ENCODE results near the gene ATP1A1.

ATP1A1 gene

DNA sequence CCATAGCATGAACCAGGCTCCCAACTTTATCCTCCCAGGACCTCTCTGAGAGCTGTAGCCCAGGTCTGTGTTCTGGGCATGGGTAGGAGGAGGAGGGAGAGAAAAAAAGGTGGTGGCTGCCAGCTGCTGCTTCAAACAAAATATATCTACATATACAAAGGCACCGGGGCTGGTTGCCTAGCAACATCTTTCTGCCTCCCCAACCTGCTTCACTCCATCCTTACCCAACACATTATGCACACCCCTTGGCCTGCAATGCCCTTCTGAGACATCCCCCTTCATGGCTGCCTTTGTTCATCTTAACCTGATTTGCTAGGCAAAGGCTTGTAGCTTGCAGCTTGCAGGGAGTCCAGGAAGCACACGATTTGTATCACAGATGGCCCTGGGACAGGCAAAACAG, 27.2 kb upstream of the ATP1A1 start:
- peak; percentile 54 for DNase-seq

DNA sequence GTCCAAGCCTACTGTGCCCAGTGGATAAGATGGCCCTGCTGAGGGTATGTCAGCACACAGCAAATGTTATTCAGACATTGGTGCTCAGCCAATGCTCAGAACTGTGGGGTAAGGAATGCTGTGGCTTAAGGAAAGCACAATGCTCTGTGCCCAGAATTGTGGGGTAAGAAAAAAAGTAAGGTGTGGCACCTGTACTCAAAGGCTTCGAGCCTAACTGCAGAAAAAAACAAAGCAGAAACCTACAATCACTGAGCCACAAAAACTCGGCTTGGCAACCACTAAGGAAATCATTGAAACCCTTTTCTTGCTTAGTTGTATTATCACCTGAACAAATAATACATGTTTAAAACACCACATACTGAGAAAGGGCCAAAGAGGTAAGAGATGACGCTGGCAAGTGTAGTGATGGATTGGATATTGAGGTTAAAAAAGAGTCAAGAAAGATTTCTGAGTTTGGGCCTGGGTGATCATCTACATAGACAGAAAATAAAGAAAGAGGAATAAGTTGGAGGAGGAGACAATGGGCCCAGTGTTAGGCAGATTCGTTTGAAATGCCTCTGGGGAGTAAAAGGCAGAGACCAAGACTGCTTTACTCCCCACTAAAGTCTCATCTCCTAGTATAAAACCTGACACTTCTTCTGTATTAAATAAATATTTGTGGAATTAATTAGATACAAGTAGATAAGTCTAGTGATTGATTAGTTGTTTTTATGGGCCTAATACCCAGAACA, 25.9 kb upstream of the ATP1A1 start:
- no peak for DNase-seq

DNA sequence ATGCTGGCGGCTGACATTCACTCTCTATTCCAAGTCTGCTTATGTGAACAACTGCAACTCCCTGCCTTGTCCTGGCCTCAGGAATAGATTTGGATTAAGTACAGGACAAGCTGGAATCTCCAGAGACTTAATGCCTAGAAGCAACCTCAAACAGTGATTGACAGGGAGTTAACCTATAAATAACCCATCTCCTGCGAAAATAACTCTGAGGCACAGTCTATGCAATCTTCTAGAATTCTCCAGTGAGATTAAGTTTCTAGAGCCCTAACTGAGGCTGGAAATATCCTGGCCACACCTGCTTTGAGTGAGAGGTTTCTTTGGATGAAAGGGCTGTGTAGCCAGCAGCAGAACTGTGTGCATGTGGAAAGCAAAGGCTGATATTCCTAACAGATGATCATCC, 25.3 kb upstream of the ATP1A1 start:
- DNase-seq, result no peak

DNA sequence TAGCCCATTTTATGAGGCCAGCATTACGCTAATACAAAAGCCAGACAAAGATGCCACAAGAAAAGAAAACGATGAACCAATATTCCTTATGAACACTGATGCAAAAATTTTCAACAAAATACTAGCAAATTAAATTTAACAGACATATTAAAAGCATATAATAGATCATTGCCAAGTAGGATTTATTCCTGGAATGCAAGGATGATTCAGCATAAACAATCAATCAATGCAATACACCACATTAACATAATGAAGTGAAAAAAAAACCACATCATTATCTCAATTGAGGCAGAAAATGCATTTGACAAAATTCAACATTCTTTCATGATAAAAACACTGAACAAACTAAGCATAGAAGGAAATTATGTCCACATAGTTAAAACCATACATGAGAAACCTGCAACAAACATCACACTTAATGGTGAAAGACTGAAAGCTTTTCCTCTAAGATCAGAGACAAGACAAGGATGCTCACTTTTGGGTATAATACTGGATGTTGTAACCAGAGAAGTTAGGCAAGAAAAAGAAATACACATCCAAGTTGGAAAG, 22.9 kb upstream of the ATP1A1 start:
- no peak for DNase-seq

DNA sequence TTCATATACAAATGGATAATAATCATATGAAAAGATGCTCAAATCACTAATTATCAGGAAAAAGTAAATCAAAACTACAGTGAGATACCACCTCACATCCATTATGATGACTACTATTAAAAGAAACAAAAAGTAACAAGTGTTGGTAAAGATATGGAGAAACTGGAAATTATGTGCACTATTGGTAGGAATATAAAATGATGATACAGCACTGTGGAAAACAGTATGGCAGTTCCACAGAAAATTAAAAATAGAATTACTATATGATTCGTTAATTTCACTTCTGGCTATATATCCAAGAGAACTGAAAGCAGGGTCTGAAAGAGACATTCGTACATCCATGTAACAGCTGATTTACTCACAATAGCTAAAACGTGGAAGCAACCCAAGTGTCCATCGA, 21.1 kb upstream of the ATP1A1 start:
- no peak for DNase-seq

DNA sequence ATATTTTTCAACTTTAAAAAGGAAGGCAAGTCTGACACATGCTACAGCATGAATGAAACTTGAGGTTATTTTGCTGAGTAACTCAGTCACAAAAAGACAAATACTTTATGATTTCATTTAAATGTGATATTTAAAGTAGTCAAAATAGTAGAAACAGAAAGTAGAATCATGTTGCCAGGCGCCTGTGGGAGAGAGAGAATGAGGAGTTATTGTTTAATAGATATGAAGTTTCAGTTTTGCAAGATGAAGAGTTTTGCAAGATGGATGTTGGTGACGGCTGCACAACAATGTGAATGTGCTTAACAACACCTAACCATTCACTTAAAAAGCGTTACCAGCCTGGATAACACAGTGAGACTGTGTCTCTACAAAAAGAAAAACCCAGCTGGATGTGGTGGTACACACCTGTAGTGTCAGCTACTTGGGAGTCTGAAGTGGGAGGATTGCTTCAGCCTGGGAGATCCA, 20.7 kb upstream of the ATP1A1 start:
- no peak for DNase-seq

DNA sequence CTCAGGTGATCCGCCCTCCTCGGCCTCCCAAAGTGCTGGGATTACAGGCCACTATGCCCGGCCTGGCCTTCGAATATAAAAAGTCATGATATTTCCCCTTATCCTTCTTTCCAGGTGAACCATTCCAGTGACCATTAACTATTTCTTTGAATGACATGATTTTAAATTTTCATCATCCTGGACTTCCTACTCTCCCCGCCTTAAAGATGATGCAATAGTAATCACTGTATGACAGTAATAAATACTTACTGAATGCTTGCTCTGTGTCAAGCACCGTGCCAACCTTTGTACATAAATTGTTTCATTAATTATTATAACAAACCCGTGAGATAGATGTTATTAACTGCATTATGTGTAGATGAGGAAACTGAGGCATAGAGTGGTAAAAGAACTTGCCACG, 19.9 kb upstream of the ATP1A1 start:
- DNase-seq, result no peak

DNA sequence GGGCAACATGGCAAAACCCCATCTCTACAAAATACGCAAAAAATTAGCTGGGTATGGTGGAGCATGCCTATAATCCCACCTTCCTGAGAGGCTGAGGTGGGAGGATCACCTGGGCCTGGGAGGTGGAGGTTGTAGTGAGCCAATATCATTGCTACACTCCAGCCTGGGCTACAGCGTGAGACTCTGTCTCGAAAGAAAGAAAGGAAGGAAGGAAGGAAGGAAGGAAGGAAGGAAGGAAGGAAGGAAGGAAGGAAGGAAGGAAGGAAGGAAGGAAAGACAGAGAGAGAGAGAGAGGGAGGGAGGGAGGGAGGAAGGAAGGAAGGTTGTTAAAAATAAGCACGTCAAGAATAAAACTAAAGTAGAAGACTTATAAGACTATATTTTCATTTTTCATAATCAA, 17.0 kb upstream of the ATP1A1 start:
- no peak for DNase-seq

DNA sequence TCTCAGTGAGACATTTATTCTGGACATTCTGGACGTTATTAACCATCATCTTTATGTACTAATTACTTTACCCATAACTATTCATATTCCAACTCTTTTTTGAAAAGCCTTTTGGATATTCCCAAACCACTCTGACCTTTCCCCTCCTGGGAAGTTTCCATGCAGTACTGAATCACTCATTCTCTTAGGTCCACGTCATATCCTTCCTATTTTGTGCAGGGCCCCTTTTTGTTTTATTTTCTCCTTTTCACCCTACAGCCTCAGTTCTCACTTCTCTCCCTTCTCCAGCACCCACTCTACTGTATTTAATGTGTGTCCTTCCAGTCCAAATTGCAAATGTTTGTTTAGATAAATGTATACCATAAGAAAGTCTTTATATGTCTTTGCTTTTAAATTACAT, 16.4 kb upstream of the ATP1A1 start:
- no peak for DNase-seq

DNA sequence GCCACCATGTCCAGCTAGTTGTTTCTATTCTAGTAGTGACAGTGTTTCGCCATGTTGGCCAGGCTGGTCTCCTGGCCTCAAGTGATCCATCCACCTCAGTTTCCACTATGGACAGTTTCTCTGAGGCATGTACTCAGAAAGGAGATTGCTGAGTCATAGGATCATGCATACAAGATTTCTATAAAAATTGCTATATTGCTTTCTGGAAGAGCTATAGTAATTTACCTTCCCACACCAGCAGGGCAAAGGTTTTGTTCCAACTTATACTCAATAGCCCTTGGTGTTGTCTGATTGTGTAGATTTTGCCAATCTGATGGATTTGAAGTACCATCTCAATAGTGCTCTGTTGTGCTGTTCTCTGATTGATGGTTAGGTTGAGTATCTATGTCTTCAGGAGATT, 15.6 kb upstream of the ATP1A1 start:
- no peak for DNase-seq

DNA sequence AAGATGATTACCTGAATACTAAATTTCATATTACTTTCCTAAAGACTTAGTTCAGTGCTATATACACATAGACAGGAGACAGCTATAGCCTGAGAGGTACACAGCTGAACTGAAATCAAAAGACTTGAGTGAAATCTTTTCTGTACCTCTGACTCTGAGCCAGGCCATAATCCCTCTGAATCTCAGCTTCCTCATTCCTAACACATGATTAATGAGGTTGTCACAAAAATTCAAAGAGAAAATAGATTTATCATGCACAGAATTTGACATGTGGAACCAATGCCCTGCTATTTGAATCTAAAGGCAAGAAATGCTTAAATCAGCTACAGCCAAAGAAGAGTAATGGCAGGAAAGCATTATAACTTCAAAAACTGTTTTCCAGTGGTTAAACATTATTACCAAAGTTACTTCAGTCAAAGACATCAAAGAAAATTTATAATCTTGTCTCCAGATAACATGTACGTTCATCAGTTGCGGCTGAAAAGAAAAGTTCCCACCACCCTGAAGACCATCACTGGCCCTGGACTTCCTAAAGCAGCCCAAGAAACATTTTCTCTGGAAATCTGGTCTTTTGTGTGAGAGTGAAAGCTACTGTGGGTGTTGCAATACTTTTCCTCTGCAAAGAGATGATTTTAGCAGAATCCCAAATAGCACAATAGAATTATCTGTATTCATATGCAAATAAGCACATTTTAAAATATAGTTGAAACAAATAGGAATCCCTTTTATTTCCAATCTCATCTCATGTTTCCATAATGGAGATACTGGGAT, 13.8 kb upstream of the ATP1A1 start:
- no peak for DNase-seq

DNA sequence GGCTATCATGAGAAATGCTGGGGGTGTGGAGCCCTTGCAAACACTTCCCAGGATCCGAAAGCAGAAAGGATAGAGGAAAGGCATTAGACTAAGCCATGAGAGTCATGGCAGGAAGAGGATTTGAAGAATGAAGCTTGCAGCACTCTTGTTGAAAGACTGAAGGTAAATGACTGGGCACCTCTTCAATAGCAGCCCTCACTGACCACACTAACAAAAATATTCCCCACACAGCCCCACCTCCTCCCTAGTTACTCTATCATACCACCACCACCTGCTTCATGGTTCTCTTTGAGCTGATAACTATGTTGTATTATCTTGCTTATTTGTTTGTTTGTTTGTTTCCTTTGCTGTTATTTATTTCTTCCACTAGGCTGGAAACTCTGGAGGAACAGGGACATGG, 13.2 kb upstream of the ATP1A1 start:
- no peak for DNase-seq

DNA sequence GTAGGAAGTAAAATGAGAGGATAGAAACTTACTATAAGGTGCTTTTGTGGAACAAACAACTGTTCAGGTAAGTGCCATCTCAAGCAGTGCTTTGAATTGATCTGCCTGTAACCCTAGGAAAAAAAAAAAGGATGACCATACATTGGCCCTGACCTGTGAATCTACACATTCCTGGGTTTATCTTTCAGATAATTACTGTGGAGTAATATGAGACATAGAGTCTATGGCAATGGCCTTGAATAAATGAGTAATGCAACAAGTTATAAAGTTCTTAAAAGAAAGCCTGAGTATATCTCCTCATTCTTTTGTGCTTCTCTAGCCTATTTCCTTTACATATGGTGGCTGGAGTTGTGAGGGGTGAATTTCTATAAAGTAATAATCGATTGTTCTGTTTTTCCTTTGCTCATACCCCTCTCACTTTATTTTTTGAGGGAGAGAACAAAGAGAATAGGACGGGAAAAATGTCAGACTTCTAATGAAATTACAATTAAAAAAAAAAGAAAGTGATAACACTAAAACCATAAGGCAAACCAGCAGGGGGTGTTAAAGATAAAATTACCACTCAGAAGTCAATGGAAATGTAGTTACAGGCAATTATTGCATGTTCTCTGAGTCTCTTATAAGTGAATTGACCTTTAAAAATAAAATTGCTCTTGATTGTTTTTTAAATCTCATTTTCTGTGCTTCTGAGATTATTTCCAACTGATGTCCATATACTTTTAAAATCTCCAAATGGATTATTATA, 12.4 kb upstream of the ATP1A1 start:
- no peak for DNase-seq

DNA sequence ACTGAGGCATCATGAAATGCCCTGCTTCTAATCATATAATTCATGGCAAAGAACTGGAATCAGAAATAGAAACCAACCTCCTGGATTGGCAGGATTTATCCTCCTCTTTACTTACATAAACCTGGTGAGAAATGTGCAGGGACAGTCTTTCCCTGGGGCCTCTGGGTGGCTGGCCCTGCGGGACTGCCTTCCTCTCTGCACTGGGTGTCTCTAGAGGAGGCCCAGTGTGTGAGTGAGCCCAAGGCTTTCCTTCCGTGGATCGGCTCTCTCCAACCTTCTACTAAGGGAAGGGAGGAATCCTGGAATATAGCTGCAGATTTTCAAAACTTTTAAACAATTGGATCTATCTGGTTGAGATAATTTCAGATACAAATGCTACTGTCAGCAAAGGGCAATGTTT, 11.4 kb upstream of the ATP1A1 start:
- DNase-seq, result no peak

DNA sequence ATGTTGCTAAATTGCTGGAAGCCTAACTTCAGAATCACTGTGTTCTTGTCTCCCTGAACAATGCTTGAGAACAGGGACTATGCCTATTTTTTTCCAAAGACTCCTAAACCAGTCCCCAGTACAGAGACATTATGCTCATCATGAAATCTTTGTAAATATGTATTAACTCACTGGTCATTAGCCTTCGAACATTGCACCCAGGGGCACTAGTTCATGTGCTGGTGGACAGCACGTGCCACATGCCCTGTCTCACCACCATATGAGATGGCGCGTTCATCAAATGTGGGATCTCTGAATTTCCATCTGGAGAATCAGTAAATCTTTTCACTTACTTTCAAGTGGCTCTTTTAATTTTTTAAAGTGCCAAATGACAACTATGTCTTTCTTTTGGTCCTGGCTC, 11.0 kb upstream of the ATP1A1 start:
- no peak for DNase-seq

DNA sequence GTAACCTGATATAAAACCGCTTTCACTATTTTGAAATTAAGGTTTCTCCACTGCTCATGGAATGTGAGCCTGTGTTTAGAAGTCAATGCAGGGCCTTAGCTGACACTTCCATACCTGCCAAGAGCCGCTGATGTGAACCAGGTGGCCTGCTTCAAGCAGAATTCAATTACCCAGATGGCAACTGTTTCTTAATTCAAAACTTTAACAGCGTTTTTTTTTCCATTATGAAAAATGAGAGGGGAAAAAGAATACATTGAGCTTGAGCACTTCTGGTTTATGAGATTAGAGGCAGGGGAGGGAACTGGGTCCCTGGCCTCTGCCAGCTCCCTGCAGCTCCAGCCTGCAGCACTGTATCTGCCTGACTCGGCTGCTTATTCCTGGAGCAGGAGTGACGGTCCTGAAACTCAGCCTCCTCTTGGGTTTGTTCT, 7.7 kb upstream of the ATP1A1 start:
- no peak for DNase-seq

DNA sequence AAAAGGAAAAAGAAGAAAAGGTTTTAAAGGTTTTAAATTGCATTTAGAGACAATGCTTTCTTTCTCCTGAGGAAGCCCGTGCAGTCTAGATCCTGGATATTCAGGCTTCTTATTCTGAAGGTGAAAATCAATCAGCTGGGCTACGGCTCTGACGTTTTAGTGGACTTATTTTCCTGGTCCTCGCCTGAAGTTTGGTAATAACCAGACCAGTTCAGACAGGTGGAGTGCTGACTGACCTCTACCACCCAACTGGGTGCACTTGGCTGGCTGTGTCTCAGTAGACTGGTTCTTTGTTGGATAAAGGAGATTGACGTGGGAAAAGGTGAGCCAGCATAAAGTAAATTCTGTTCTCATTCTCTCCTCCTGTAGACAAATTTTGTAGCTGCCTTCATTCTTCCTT, 7.2 kb upstream of the ATP1A1 start:
- DNase-seq, result no peak

DNA sequence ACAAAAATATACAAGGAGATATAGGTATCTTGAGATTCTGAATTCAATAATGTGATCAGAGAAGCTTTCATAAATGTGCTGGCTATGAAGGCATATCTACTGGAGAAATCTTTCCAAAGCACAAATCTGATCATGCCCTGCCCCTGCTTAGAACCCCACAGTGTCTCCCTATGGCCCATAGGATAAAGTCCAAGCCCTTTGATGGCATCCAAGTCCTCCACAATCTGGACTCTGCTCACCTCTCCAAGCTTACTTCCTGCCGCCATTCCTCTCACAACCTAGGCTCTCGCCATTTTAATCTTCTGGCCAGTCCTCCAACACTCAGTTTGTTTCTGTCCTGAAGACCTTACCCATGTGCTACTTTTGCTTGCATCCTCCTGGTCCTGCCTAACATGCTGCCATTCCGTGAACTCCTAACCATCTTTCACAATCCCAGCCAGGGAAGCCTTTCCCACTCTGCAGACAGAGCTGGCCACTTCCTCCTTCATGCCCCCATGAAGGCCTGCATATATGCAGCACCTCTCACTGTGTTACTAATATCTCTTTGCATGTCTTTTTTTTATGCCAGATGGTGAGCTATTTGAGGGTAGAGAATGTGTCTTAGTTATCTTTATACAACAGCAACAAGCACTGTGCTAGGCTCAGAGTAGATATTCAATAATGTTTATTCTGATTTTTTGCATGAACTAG, 5.6 kb upstream of the ATP1A1 start:
- no peak for DNase-seq

DNA sequence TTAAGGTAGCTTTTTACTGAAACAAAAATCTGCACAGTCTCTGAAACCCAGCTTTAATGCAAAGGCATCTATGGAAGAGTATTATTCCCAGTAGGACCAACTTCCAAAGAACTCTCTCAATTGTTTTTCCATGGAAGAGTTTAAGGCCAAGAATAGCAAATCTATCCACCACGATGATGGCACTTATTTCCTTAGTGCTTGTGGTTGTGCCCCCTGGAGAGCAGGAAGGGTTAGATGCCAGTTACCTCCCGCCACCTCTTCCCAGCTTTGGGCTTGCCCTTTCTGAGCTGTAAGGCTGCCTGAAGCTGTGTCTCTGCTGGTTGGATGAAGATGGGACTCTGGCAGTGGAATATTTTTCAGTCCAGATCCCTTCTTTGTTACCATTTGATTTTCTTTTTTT, 4.8 kb upstream of the ATP1A1 start:
- DNase-seq, result no peak

DNA sequence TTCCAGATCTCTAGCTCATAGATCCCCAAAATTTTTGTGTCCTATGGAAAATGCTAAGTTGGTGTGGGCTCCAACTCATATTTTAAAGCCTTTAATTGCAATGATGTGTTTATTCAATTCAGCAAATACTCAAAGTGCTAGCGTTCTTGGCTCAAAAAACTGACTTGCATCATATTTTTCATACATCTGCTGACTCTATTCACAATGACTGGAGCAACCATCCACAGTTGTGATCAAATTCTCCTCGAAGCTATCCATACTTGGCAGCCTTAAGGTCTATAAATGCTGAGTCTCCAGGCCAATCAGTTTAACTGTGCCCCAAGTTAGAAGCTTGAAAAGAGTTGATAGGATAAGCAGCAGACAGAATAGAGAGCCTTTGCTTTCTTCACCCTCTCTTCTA, 2.9 kb upstream of the ATP1A1 start:
- no peak for DNase-seq

DNA sequence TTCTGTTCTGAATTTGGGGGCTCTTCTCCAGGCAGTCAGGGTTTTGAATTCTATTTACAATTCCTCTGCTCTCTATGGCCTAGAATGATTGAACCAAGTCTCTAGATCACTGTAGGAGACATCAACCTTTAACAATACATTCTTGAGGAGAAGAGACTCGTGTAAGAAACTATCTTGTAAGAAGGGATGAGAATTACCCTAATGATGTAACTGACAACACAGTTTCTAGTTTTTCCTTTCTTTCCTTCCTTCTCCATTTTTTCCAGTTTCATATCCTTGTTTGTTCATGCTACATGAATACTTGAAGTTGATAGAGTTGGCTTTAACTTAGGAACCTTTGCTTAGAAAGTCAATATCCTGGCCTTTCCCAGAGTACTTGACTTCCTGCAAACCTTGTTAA, 1.3 kb upstream of the ATP1A1 start:
- DNase-seq, result no peak

DNA sequence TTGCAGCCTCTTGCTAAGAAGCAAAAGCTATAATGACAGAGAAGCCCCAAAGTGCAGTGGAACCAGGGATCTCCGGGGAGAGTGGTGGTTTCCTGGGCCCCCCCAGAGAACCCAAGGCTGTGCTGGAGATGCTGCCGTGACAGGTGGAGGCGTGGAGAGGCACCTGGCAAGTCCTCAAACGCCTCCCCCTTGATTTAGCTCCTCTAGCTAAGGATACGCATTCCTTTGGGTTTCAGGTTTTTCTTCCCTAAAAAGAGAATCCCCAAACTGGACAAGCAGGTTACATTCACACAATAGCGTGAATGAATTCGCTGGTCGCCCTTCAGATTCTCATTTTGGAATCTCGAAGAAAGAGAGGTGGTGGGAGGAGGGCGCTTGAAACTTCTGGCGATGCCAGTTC, 853 bp upstream of the ATP1A1 start:
- no peak for DNase-seq
